GM12878 (cell line): ENCODE measurements around the gene COX17. TPM values are rescaled to one million over a fixed set of nuclear protein-coding genes. Genes with fewer than 3 reads are reported as not detected.
A peak's percentile ranks its signal among the peaks of the same experiment; 100 is the strongest.

ENCODE experiments used
- ASH2L ChIP-seq: fragments of 300-600, 200-600 bp; sonication (generic); IDR thresholded peaks from 2 replicates; pipeline ENCODE4 v1.6.1; 2017; ENCODE audit warnings: low read depth, mild to moderate bottlenecking, borderline replicate concordance
- BCLAF1 ChIP-seq: fragments of 450-650 bp; IDR thresholded peaks from 2 replicates; pipeline ENCODE4 v1.6.1; 2017; ENCODE audit warnings: antibody characterized with exemption, mild to moderate bottlenecking, moderate library complexity
- BHLHE40 ChIP-seq, 2 experiments: fragments of 450-650 bp in 1 of 2; IDR thresholded peaks; 2 replicates each; pipeline ENCODE4 v1.6.1; 2011 to 2017; ENCODE audit warnings: low read depth in 2 of 2, borderline replicate concordance in 1 of 2, improper control_type of control experiment in 1 of 2, low read length in 1 of 2, mild to moderate bottlenecking in 1 of 2
- CBX3 ChIP-seq: fragments of 200-600 bp; sonication (generic); IDR thresholded peaks from 2 replicates; pipeline ENCODE4 v1.6.1; 2016; ENCODE audit warnings: low read depth, borderline replicate concordance
- CHD1 ChIP-seq: IDR thresholded peaks from 2 replicates; pipeline ENCODE4 v1.6.1; 2012; ENCODE audit warnings: low read depth, low read length, improper control_type of control experiment
- CHD4 ChIP-seq: fragments of 200-600 bp; sonication (generic); IDR thresholded peaks from 2 replicates; pipeline ENCODE4 v1.6.1; 2016; ENCODE audit warnings: mild to moderate bottlenecking
- DPF2 ChIP-seq: fragments of 450-650 bp; IDR thresholded peaks from 2 replicates; pipeline ENCODE4 v1.6.1; 2017; ENCODE audit warnings: mild to moderate bottlenecking
- EZH2 ChIP-seq: IDR thresholded peaks from 2 replicates; pipeline ENCODE4 v1.6.1; 2012; ENCODE audit warnings: low read depth, mild to moderate bottlenecking, control low read depth, inconsistent platforms, low read length, borderline replicate concordance; ENCODE audit not compliant: control insufficient read depth
- FOS ChIP-seq: IDR thresholded peaks from 3 replicates; pipeline ENCODE4 v1.6.1; 2011; ENCODE audit warnings: borderline replicate concordance; ENCODE audit not compliant: insufficient read length; ENCODE audit errors: extremely low read depth
- GABPA ChIP-seq: IDR thresholded peaks from 2 replicates; pipeline ENCODE4 v1.6.1; 2014; ENCODE audit warnings: antibody characterized with exemption, low read depth, mild to moderate bottlenecking, inconsistent platforms
- IKZF1 ChIP-seq: fragments of 450-650 bp; conservative IDR thresholded peaks from 2 replicates; pipeline ENCODE4 v1.6.1; 2017; ENCODE audit warnings: antibody characterized with exemption, mild to moderate bottlenecking
- IRF4 ChIP-seq: IDR thresholded peaks from 2 replicates; pipeline ENCODE4 v1.6.1; 2011; ENCODE audit warnings: low read depth, low read length
- IRF5 ChIP-seq: fragments of 450-650 bp; IDR thresholded peaks from 2 replicates; pipeline ENCODE4 v1.6.1; 2017; ENCODE audit warnings: borderline replicate concordance
- NFIC ChIP-seq: IDR thresholded peaks from 2 replicates; pipeline ENCODE4 v1.6.1; 2012; ENCODE audit warnings: low read depth, mild to moderate bottlenecking, inconsistent platforms, low read length, moderate library complexity
- PAX8 ChIP-seq: fragments of 450-650 bp; IDR thresholded peaks from 2 replicates; pipeline ENCODE4 v1.6.1; 2017; ENCODE audit warnings: mild to moderate bottlenecking, moderate library complexity
- POLR2AphosphoS5 ChIP-seq: IDR thresholded peaks from 2 replicates; pipeline ENCODE4 v1.6.1; 2011; ENCODE audit warnings: mild to moderate bottlenecking, low read length, inconsistent platforms
- RAD51 ChIP-seq: fragments of 450-650 bp; IDR thresholded peaks from 2 replicates; pipeline ENCODE4 v1.6.1; 2016; ENCODE audit warnings: moderate library complexity, mild to moderate bottlenecking, inconsistent platforms
- RB1 ChIP-seq: fragments of 450-650 bp; formaldehyde crosslinking; IDR thresholded peaks from 2 replicates; pipeline ENCODE4 v1.6.1; 2017; ENCODE audit warnings: mild to moderate bottlenecking, borderline replicate concordance
- SKIL ChIP-seq: fragments of 450-650 bp; IDR thresholded peaks from 2 replicates; pipeline ENCODE4 v1.6.1; 2017; ENCODE audit warnings: mild to moderate bottlenecking, low read depth, inconsistent platforms; ENCODE audit not compliant: poor library complexity, severe bottlenecking
- SMAD1 ChIP-seq: fragments of 450-650 bp; IDR thresholded peaks from 2 replicates; pipeline ENCODE4 v1.6.1; 2018; ENCODE audit warnings: mild to moderate bottlenecking, low read depth; ENCODE audit not compliant: partially characterized antibody
- ZNF207 ChIP-seq: fragments of 450-650 bp; IDR thresholded peaks from 2 replicates; pipeline ENCODE4 v1.6.1; 2014; ENCODE audit warnings: antibody characterized with exemption, mild to moderate bottlenecking, borderline replicate concordance
- polyA plus RNA-seq, 11 experiments: library from polyadenylated mRNA; depleted of rRNA in 4 of 11; unstranded in 6 of 11; stranded (reverse) in 5 of 11; fragments of >200 nt; fragmentation: Nextera tagmentation in 4 of 11; fragmentation: Illumina TruSeq in 1 of 11; extraction: Ambion mirVana in 4 of 11; extraction: Trizol in 1 of 11; gene quantifications; 1 replicate in 1 of 11; 2 replicates in 10 of 11; pipeline versions ENCODE4 v1.2.1 to v1.2.3, GENCODE V29; 2011 to 2016; ENCODE audit warnings: inconsistent platforms in 2 of 11, missing spikeins in 2 of 11, low read depth in 1 of 11
- total RNA-seq, 4 experiments: library from RNA; depleted of rRNA in 3 of 4; stranded (reverse); fragments of >200 nt in 3 of 4; fragmentation: Illumina TruSeq in 1 of 4; extraction: Trizol in 1 of 4; gene quantifications; 2 replicates each; pipeline versions ENCODE4 v1.2.1 to v1.2.3, GENCODE V29; 2013 to 2021
- TF ChIP-seq, protein P1 (sequence below): IDR thresholded peaks from 2 replicates; pipeline ENCODE4 v1.6.1; 2011; ENCODE audit warnings: mild to moderate bottlenecking, low read depth, low read length, moderate library complexity; ENCODE audit not compliant: insufficient replicate concordance
- TF ChIP-seq, protein P2 (sequence below): IDR thresholded peaks from 2 replicates; pipeline ENCODE4 v1.6.1; 2012; ENCODE audit warnings: low read length, inconsistent platforms

COX17 gene
- total and polyA plus RNA-seq, 10 of the 15 experiments (the other 5 are each of a cell fraction or from before 2014, with no cell fraction given): 111 to 717 (median 243) TPM

GRCh38 chr3:119628390-119628789 lies 48.8 kb downstream of the COX17 start (continued):
- TF ChIP-seq, protein P1, sequence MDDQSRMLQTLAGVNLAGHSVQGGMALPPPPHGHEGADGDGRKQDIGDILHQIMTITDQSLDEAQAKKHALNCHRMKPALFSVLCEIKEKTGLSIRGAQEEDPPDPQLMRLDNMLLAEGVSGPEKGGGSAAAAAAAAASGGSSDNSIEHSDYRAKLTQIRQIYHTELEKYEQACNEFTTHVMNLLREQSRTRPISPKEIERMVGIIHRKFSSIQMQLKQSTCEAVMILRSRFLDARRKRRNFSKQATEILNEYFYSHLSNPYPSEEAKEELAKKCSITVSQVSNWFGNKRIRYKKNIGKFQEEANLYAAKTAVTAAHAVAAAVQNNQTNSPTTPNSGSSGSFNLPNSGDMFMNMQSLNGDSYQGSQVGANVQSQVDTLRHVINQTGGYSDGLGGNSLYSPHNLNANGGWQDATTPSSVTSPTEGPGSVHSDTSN: no peak
- TF ChIP-seq ZNF207 (no peak), CBX3 (no peak), BCLAF1 (no peak), SKIL (no peak), IKZF1 (no peak), FOS (no peak), CHD1 (no peak), SMAD1 (no peak), GABPA (no peak), EZH2 (no peak), IRF5 (no peak), RB1 (no peak), RAD51 (no peak), NFIC (no peak; the same call in 1 of the 2 replicates), CHD4 (no peak), PAX8 (no peak), DPF2 (peak; percentile 57; the same call in 1 of the 2 replicates), ASH2L (0 out of 2 replicates have a peak, but pooled peaks have one; percentile 18), POLR2AphosphoS5 (peak; percentile 13; the same call in 1 of the 2 replicates), BHLHE40 (IDR thresholded peaks at IDR 0.05; ENCODE audit: borderline replicate concordance in 1 of 2, low read depth in 2 of 2, low read length in 1 of 2) (peak; percentile 17 to 18; a peak in 1 of 4 replicates), IRF4 (0 out of 2 replicates have a peak, but pooled peaks have one; percentile 27)
- TF ChIP-seq, protein P2, sequence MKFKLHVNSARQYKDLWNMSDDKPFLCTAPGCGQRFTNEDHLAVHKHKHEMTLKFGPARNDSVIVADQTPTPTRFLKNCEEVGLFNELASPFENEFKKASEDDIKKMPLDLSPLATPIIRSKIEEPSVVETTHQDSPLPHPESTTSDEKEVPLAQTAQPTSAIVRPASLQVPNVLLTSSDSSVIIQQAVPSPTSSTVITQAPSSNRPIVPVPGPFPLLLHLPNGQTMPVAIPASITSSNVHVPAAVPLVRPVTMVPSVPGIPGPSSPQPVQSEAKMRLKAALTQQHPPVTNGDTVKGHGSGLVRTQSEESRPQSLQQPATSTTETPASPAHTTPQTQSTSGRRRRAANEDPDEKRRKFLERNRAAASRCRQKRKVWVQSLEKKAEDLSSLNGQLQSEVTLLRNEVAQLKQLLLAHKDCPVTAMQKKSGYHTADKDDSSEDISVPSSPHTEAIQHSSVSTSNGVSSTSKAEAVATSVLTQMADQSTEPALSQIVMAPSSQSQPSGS: no peak
